ENCODE data around the gene C1orf159. TPM values are rescaled to one million over a fixed set of nuclear protein-coding genes. Genes with fewer than 3 reads are reported as not detected.

Gene C1orf159
- total and polyA plus RNA-seq, 9 of the 15 experiments (the other 6 are each of a cell fraction or from before 2014, with no cell fraction given), result 0.28 to 54.9 (median 10.6) TPM

- TF ChIP-seq NONO (IDR thresholded peaks at IDR 0.05; ENCODE audit: low read depth in 2 of 2, low read length in 1 of 2), result 0 out of 4 replicates have a peak, but pooled peaks of 1 of the 2 experiments have one; percentile 55
- TF ChIP-seq FOXA1 (IDR thresholded peaks at IDR 0.05; ENCODE audit: borderline replicate concordance), result no peak
- TF ChIP-seq DNMT1 (IDR thresholded peaks at IDR 0.05), result 0 out of 2 replicates have a peak, but pooled peaks have one; percentile 31
- TF ChIP-seq STAT5B (CRISPR knock-in tag; IDR thresholded peaks at IDR 0.05), result no peak
- TF ChIP-seq CREB5 (CRISPR knock-in tag; IDR thresholded peaks at IDR 0.05), result no peak
- 0 out of 2 replicates have a peak, but pooled peaks have one; percentile 1 for TF ChIP-seq ZBTB43 (CRISPR knock-in tag; IDR thresholded peaks at IDR 0.05)
- 0 out of 2 replicates have a peak, but pooled peaks have one; percentile 7 for TF ChIP-seq E2F4 (CRISPR knock-in tag; IDR thresholded peaks at IDR 0.05; ENCODE audit: low read depth)
- TF ChIP-seq ZNF76 (CRISPR knock-in tag; IDR thresholded peaks at IDR 0.05; ENCODE audit: borderline replicate concordance), result no peak
- no peak for TF ChIP-seq ETS2 (tag; IDR thresholded peaks at IDR 0.05; ENCODE audit: borderline replicate concordance, poor library complexity, severe bottlenecking)
- peak; percentile 46 for TF ChIP-seq ARHGAP35 (IDR thresholded peaks at IDR 0.05; ENCODE audit: partially characterized antibody)
- no peak for TF ChIP-seq JUND (IDR thresholded peaks at IDR 0.05; ENCODE audit: borderline replicate concordance, low read depth, low read length)
- TF ChIP-seq JUND (tag; IDR thresholded peaks at IDR 0.05; ENCODE audit: borderline replicate concordance, low read depth, low read length), result no peak
- no peak for TF ChIP-seq SIX5 (IDR thresholded peaks at IDR 0.05; ENCODE audit: borderline replicate concordance in 1 of 2, insufficient read depth in 1 of 2, low read depth in 1 of 2, low read length in 2 of 2)
- 0 out of 2 replicates have a peak, but pooled peaks have one; percentile 42 for TF ChIP-seq ELF4 (CRISPR knock-in tag; IDR thresholded peaks at IDR 0.05)
- TF ChIP-seq TCF3 (CRISPR knock-in tag; IDR thresholded peaks at IDR 0.05), result no peak
- TF ChIP-seq TAF9B (IDR thresholded peaks at IDR 0.05; ENCODE audit: partially characterized antibody), result no peak
- no peak for TF ChIP-seq ZNF780A (CRISPR knock-in tag; IDR thresholded peaks at IDR 0.05)
- no peak for TF ChIP-seq SFPQ (IDR thresholded peaks at IDR 0.05; ENCODE audit: low read depth, low read length)
These were observed 52.5 kb downstream of the C1orf159 start (continued) for GRCh38 chr1:1063261-1063944.
